Neural crest cell (in vitro differentiated cells): Measurements from ENCODE around the gene LPAR1. TPM values are rescaled to one million over a fixed set of nuclear protein-coding genes. Genes with fewer than 3 reads are reported as not detected.
A peak's percentile ranks its signal among the peaks of the same experiment; 100 is the strongest.

Experiments
- DNase-seq: peaks from one replicate; pipeline ENCODE4 v3.0.0; 2021; ENCODE audit warnings: low read depth, mixed read lengths, low spot score
- H3K27ac Mint-ChIP-seq: one replicate; pipeline ENCODE4 v1.8.0; 2021; ENCODE audit warnings: mild to moderate bottlenecking, mixed read lengths; ENCODE audit not compliant: unreplicated experiment
- H3K27me3 Mint-ChIP-seq: 2 replicates; pipeline ENCODE4 v1.8.0; 2021; ENCODE audit warnings: low read depth, mild to moderate bottlenecking, mixed read lengths
- H3K36me3 Mint-ChIP-seq: 2 replicates; pipeline ENCODE4 v1.8.0; 2021; ENCODE audit warnings: low read depth, mild to moderate bottlenecking, mixed read lengths
- H3K4me1 Mint-ChIP-seq: 2 replicates; pipeline ENCODE4 v1.8.0; 2021; ENCODE audit warnings: mixed read lengths
- H3K4me3 Mint-ChIP-seq: one replicate; pipeline ENCODE4 v1.8.0; 2021; ENCODE audit warnings: mild to moderate bottlenecking, mixed read lengths
- H3K9me3 Mint-ChIP-seq: 2 replicates; pipeline ENCODE4 v1.8.0; 2021; ENCODE audit warnings: mixed read lengths
- total RNA-seq: library from RNA; stranded (reverse); gene quantifications from 2 replicates; pipeline ENCODE4 v1.2.1, GENCODE V29; 2021
- TF ChIP-seq, protein P1 (sequence below): fragments of 200-600 bp; sonication (generic); conservative IDR thresholded peaks from 2 replicates; pipeline ENCODE4 v1.5.0; 2021; ENCODE audit warnings: antibody characterized with exemption, mild to moderate bottlenecking

The LPAR1 gene
- total RNA-seq, 1 donor from 2014 or later = 11.3 TPM

DNA sequence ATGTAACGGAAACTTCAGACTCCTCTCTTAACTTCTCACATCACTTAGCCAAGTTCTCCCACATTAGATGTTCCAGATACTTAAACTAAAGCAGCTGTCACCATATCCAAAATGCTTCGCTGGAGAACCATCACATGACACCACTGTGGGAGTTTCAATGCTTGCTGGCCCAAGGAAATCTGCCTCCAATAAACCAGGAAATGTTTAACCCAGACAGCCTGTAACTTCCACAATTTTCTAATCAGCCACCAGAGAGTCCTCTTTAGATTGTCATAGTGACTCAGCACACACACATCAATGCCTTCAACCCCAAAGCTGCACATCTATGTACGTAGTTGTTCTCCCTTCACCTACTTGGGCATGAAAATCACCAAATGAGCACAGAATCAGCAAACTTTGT lies 118.7 kb downstream of the LPAR1 start:
- Mint-ChIP-seq H3K36me3 (no peaks in the 10 kb centered on the region), H3K27me3 (no peaks in the 10 kb centered on the region), H3K27ac (no peak overlapping the region), H3K4me1 (no peaks in the 10 kb centered on the region), H3K4me3 (no peak overlapping the region), H3K9me3 (peaks cover 2% of the 10 kb centered on the region)
- TF ChIP-seq, protein P1, sequence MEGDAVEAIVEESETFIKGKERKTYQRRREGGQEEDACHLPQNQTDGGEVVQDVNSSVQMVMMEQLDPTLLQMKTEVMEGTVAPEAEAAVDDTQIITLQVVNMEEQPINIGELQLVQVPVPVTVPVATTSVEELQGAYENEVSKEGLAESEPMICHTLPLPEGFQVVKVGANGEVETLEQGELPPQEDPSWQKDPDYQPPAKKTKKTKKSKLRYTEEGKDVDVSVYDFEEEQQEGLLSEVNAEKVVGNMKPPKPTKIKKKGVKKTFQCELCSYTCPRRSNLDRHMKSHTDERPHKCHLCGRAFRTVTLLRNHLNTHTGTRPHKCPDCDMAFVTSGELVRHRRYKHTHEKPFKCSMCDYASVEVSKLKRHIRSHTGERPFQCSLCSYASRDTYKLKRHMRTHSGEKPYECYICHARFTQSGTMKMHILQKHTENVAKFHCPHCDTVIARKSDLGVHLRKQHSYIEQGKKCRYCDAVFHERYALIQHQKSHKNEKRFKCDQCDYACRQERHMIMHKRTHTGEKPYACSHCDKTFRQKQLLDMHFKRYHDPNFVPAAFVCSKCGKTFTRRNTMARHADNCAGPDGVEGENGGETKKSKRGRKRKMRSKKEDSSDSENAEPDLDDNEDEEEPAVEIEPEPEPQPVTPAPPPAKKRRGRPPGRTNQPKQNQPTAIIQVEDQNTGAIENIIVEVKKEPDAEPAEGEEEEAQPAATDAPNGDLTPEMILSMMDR = no peak
- DNase-seq = no peak

DNA sequence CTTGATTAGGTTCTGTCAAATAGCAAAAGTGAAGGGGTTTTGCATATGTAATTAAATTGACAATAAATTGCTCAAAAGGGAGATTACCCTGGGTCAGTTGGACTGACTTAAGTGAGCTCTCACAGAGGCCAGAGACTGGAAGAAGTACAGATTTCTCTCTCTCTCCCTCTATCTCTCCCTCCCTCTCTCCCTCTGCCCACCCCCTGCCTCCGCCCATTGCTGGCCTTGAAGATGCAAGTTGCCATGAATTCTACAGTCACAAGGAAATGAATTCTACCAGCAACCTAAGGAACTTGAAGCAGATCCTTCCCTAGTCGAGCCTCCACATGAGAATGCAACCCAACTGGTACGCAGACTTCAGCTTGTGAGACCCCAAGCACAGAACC lies 119.2 kb downstream of the LPAR1 start:
- Mint-ChIP-seq H3K36me3 (peaks cover 3% of the 10 kb centered on the region), H3K27ac (no peak overlapping the region), H3K4me1 (no peaks in the 10 kb centered on the region), H3K9me3 (peaks cover 2% of the 10 kb centered on the region), H3K4me3 (no peak overlapping the region), H3K27me3 (no peaks in the 10 kb centered on the region)
- DNase-seq = no peak
- TF ChIP-seq, protein P1 = no peak

DNA sequence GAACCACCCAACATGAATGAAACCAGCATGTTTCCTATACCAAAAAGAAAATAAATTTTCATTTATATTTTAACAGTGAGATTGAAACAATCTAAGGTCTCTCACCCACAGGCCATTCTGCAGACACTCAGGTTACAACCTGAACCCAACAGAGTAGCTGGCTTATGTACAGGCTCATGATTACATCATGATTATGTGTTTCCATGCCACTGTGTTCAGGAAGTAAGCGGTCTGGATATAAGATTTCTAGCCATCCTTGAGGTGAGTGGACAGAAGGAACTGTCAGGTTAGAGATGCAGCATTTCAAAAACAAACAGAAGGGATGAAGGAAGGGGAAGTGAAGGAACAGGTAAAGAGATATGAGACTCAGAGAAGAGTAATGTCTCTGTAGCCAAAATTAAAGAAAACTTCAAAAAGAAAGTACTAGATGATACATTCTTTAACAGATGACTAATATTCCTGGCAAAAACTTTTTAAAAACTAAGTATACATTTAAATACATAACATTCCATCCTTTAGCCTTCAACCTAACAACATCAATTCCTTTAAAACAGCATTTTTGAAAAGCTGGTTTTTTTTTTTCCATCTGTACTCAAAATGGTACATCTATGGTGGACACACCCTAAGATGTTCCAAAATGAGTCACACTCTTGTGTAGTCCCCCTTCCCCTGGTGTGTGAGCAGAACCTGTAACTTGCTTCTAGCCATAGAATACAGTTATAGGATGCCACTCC lies 119.8 kb downstream of the LPAR1 start:
- H3K9me3 Mint-ChIP-seq = peaks cover 2% of the 10 kb centered on the region
- no peak overlapping the region for H3K4me3 Mint-ChIP-seq

DNA sequence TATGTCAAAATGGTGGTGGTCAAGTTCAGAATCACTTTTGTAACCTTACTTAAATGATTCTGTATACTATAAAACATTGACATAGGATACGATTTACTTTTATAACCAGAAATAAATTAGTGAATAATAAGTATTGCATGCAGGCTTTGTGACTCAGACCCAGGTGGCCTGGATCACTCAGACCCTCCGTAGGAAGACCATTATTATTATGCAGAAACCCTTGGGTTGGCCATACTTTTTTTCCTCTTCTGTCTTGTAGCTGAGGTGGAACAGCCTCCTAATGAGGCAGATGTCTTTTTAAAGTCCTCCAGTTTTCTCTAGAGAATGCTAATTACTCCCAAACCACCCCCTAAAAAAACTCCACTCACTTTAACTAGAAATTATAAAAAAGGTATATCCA lies 121.9 kb downstream of the LPAR1 start:
- no peaks in the 10 kb centered on the region for H3K27me3 Mint-ChIP-seq
- TF ChIP-seq, protein P1 = no peak
- no peaks in the 10 kb centered on the region for H3K9me3 Mint-ChIP-seq
- H3K4me1 Mint-ChIP-seq = peaks cover 14% of the 10 kb centered on the region
- no peak for DNase-seq
- H3K36me3 Mint-ChIP-seq = peaks cover 3% of the 10 kb centered on the region
- no peak overlapping the region for H3K27ac Mint-ChIP-seq
- no peak overlapping the region for H3K4me3 Mint-ChIP-seq

More for the DNA sequence above, 119.8 kb downstream of the LPAR1 start:
- Mint-ChIP-seq H3K27me3 (no peaks in the 10 kb centered on the region), H3K27ac (peak overlapping the region; percentile 67), H3K36me3 (peaks cover 3% of the 10 kb centered on the region), H3K4me1 (no peaks in the 10 kb centered on the region)
- TF ChIP-seq, protein P1 = no peak
- DNase-seq = no peak

DNA sequence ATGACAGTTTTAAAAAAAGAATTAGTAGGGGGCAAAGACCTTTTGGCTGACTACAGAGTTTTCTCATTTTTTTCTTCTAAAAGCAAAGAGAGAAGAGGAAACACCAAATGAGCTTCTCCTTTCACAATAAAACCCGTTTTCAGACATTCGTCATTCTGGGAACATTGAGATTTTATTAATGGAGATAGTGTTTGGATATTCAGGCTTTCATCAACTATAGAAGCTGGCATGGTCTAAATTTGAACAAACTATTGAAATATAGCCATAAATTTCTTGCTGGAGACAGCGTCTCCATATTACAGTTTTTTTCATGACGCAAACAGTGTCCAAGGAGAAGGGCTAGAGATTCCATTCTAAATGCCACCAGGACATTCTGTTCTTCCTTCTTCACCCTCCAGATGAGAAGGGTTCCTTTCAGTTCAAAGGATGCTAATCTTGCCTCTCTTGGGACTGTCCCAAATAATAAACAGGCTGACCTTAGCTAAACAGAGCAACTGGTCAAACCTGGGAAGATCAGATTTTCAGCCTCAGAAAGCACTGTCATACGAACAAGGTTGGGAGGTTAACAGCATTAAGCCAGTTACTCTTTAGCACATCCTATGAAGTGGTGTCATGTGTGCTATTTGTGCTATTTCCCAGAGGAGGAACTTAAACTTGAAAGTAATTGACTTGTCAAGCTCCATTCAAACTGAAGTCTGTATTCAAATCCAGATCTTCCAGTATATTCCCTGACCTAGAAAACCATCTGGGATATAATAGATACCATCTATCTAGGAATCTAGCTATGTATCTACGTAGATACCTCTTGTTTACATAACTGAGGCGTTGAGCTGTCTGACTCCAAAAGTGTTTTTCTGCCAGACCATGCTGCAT lies 125.6 kb downstream of the LPAR1 start:
- Mint-ChIP-seq H3K36me3 (peaks cover 14% of the 10 kb centered on the region), H3K9me3 (peaks cover 13% of the 10 kb centered on the region), H3K27ac (no peak overlapping the region), H3K4me3 (no peak overlapping the region), H3K27me3 (no peaks in the 10 kb centered on the region), H3K4me1 (peaks cover 14% of the 10 kb centered on the region)
- TF ChIP-seq, protein P1 = no peak
- DNase-seq = no peak
